Breast epithelium (tissue), 3 donors: ENCODE results near the gene SIVA1.

Source experiments
- CTCF ChIP-seq, 3 donors: fragments of 450-650 bp; IDR thresholded peaks; one replicate each; pipeline ENCODE4 v1.5.1; 2016 to 2017; ENCODE audit warnings: antibody characterized with exemption in 3 of 3, mild to moderate bottlenecking in 3 of 3, moderate library complexity in 3 of 3
- POLR2AphosphoS5 ChIP-seq, 3 donors: sonication (generic); formaldehyde crosslinking; IDR thresholded peaks; one replicate each; pipeline ENCODE4 v1.6.1; 2017; ENCODE audit warnings: antibody characterized with exemption in 3 of 3

GRCh38 chr14:104723651-104724406, 29.1 kb upstream of the SIVA1 start, which contains the start of gene ADSS1:
- TF ChIP-seq POLR2AphosphoS5 (IDR thresholded peaks at IDR 0.05): no peak
- peak; percentile 77 to 79 (median 79) for TF ChIP-seq CTCF (IDR thresholded peaks at IDR 0.05)
